ENCODE measurements around the gene PCDHGA8.
A peak's percentile ranks its signal among the peaks of the same experiment; 100 is the strongest.
"Not testable (repeated sequence)": the region's sequence is repeated elsewhere in the genome, so short reads cannot be mapped to it uniquely, and the experiment has no call there.

Gene PCDHGA8

GRCh38 chr5:141382469-141383294 lies 9.8 kb upstream of the PCDHGA8 start, which contains the start of gene PCDHGA7:
PCDHGA7 (plus strand) TSS chr5:141382742; CDS start chr5:141382900, 158 bp downstream.
- H3K4me3 ChIP-seq (ENCODE audit: low read length), result no peak within 1 kb of the TSS
- H3K36me3 ChIP-seq (ENCODE audit: insufficient read depth, low read length), result no peaks in the 10 kb centered on the region
- H2AFZ ChIP-seq (ENCODE audit: low read depth, low read length), result no peak within 1 kb of the TSS
- H3K27me3 ChIP-seq (ENCODE audit: insufficient read depth, low read length), result no peaks in the 10 kb centered on the region
- H3K9me3 ChIP-seq (ENCODE audit: low read length), result peaks cover 16% of the 10 kb centered on the region
- H3K4me1 ChIP-seq (ENCODE audit: insufficient read depth, low read length), result no peaks in the 10 kb centered on the region

DNA sequence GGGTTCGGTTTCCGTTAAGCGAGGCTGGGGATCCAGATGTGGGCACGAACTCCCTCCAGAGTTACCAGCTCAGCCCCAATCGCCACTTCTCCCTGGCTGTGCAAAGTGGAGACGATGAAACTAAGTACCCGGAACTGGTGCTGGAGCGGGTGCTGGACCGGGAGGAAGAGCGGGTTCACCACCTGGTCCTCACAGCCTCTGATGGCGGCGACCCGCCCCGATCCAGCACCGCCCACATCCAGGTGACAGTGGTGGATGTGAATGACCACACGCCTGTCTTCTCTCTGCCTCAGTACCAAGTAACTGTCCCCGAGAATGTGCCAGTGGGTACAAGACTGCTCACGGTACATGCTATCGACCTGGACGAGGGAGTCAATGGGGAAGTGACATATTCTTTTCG lies 9.1 kb upstream of the PCDHGA8 start:
- no peaks in the 10 kb centered on the region for H3K27me3 ChIP-seq (ENCODE audit: insufficient read depth, low read length)
- H2AFZ ChIP-seq (ENCODE audit: low read depth, low read length), result no peak overlapping the region
- no peak overlapping the region for H3K4me3 ChIP-seq (ENCODE audit: low read length)
- no peaks in the 10 kb centered on the region for H3K36me3 ChIP-seq (ENCODE audit: insufficient read depth, low read length)
- no peaks in the 10 kb centered on the region for H3K4me1 ChIP-seq (ENCODE audit: insufficient read depth, low read length)
- peaks cover 17% of the 10 kb centered on the region for H3K9me3 ChIP-seq (ENCODE audit: low read length)

DNA sequence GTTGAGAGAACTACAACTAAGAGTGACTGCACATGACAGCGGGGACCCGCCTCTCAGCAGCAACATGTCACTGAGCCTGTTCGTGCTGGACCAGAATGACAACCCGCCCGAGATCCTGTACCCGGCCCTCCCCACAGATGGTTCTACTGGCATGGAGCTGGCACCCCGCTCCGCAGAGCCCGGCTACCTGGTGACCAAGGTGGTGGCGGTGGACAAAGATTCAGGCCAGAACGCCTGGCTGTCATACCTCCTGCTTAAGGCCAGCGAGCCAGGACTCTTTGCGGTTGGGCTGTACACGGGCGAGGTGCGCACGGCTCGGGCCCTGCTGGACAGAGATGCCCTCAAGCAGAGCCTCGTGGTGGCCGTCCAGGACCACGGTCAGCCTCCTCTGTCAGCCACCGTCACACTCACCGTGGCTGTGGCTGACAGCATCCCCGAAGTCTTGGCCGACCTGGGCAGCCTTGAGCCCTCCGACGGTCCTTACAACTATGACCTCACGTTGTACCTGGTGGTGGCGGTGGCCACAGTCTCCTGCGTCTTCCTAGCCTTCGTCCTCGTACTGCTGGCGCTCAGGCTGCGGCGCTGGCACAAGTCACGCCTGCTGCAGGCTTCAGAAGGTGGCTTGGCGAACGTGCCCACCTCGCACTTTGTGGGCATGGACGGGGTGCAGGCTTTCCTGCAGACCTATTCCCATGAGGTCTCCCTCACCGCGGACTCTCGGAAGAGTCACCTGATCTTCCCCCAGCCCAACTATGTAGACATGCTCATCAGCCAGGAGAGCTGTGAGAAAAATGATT lies 7.8 kb upstream of the PCDHGA8 start:
- Histone ChIP-seq H2AFZ (ENCODE audit: low read depth, low read length) (no peak overlapping the region), H3K36me3 (ENCODE audit: insufficient read depth, low read length) (no peaks in the 10 kb centered on the region), H3K9me3 (ENCODE audit: low read length) (peaks cover 28% of the 10 kb centered on the region), H3K4me1 (ENCODE audit: insufficient read depth, low read length) (no peaks in the 10 kb centered on the region), H3K27me3 (ENCODE audit: insufficient read depth, low read length) (no peaks in the 10 kb centered on the region), H3K4me3 (ENCODE audit: low read length) (no peak overlapping the region)

GRCh38 chr5:141387557-141388311 lies 4.7 kb upstream of the PCDHGA8 start, which contains the start of gene PCDHGB4:
PCDHGB4 (plus strand) TSS chr5:141387698; CDS start chr5:141387885, 187 bp downstream.
- H3K27me3 ChIP-seq (ENCODE audit: insufficient read depth, low read length); H2AFZ ChIP-seq (ENCODE audit: low read depth, low read length); H3K36me3 ChIP-seq (ENCODE audit: insufficient read depth, low read length); H3K4me1 ChIP-seq (ENCODE audit: insufficient read depth, low read length): not testable (repeated sequence)
- H3K9me3 ChIP-seq (ENCODE audit: low read length), result peaks cover 37% of the 10 kb centered on the region
- peak within 1 kb of the TSS; percentile 48 for H3K4me3 ChIP-seq (ENCODE audit: low read length)

DNA sequence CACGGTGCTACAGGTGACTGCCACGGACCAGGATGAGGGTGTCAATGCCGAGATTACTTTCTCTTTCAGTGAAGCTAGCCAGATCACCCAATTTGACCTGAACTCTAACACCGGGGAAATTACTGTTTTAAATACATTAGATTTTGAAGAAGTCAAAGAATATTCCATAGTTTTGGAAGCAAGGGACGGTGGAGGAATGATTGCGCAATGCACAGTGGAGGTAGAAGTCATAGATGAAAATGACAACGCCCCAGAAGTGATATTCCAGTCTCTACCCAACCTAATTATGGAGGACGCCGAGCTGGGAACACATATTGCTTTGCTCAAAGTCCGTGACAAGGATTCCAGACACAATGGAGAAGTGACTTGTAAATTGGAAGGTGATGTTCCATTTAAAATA lies 3.8 kb upstream of the PCDHGA8 start:
- Histone ChIP-seq H3K36me3 (ENCODE audit: insufficient read depth, low read length) (peaks cover 9% of the 10 kb centered on the region), H3K4me1 (ENCODE audit: insufficient read depth, low read length) (no peaks in the 10 kb centered on the region), H2AFZ (ENCODE audit: low read depth, low read length) (no peak overlapping the region), H3K9me3 (ENCODE audit: low read length) (peaks cover 39% of the 10 kb centered on the region), H3K27me3 (ENCODE audit: insufficient read depth, low read length) (no peaks in the 10 kb centered on the region), H3K4me3 (ENCODE audit: low read length) (no peak overlapping the region)

- Histone ChIP-seq H2AFZ (ENCODE audit: low read depth, low read length) (no peak overlapping the region), H3K4me1 (ENCODE audit: insufficient read depth, low read length) (no peaks in the 10 kb centered on the region), H3K9me3 (ENCODE audit: low read length) (peaks cover 43% of the 10 kb centered on the region), H3K4me3 (ENCODE audit: low read length) (no peak overlapping the region), H3K27me3 (ENCODE audit: insufficient read depth, low read length) (no peaks in the 10 kb centered on the region), H3K36me3 (ENCODE audit: insufficient read depth, low read length) (peaks cover 10% of the 10 kb centered on the region)
These were observed 3.0 kb upstream of the PCDHGA8 start for GRCh38 chr5:141389153-141390042.

GRCh38 chr5:141393267-141393666 lies 834 bp downstream of the PCDHGA8 start:
- no peak overlapping the region for H3K4me3 ChIP-seq (ENCODE audit: low read length)
- peaks cover 43% of the 10 kb centered on the region for H3K9me3 ChIP-seq (ENCODE audit: low read length)
- no peaks in the 10 kb centered on the region for H3K27me3 ChIP-seq (ENCODE audit: insufficient read depth, low read length)
- peaks cover 10% of the 10 kb centered on the region for H3K36me3 ChIP-seq (ENCODE audit: insufficient read depth, low read length)
- no peaks in the 10 kb centered on the region for H3K4me1 ChIP-seq (ENCODE audit: insufficient read depth, low read length)
- no peak overlapping the region for H2AFZ ChIP-seq (ENCODE audit: low read depth, low read length)

DNA sequence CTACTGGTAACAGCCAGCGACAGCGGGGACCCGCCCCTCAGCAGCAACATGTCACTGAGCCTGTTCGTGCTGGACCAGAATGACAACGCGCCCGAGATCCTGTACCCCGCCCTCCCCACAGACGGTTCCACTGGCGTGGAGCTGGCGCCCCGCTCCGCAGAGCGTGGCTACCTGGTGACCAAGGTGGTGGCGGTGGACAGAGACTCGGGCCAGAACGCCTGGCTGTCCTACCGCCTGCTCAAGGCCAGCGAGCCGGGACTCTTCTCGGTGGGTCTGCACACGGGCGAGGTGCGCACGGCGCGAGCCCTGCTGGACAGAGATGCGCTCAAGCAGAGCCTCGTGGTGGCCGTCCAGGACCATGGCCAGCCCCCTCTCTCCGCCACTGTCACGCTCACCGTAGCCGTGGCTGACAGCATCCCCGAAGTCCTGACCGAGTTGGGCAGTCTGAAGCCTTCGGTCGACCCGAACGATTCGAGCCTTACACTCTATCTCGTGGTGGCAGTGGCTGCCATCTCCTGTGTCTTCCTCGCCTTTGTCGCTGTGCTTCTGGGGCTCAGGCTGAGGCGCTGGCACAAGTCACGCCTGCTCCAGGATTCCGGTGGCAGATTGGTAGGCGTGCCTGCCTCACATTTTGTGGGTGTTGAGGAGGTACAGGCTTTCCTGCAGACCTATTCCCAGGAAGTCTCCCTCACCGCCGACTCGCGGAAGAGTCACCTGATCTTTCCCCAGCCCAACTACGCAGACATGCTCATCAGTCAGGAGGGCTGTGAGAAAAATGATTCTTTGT lies 2.2 kb downstream of the PCDHGA8 start:
- not testable (repeated sequence) for H3K4me1 ChIP-seq (ENCODE audit: insufficient read depth, low read length); H2AFZ ChIP-seq (ENCODE audit: low read depth, low read length); H3K4me3 ChIP-seq (ENCODE audit: low read length); H3K27me3 ChIP-seq (ENCODE audit: insufficient read depth, low read length); H3K36me3 ChIP-seq (ENCODE audit: insufficient read depth, low read length)
- H3K9me3 ChIP-seq (ENCODE audit: low read length), result peaks cover 39% of the 10 kb centered on the region

DNA sequence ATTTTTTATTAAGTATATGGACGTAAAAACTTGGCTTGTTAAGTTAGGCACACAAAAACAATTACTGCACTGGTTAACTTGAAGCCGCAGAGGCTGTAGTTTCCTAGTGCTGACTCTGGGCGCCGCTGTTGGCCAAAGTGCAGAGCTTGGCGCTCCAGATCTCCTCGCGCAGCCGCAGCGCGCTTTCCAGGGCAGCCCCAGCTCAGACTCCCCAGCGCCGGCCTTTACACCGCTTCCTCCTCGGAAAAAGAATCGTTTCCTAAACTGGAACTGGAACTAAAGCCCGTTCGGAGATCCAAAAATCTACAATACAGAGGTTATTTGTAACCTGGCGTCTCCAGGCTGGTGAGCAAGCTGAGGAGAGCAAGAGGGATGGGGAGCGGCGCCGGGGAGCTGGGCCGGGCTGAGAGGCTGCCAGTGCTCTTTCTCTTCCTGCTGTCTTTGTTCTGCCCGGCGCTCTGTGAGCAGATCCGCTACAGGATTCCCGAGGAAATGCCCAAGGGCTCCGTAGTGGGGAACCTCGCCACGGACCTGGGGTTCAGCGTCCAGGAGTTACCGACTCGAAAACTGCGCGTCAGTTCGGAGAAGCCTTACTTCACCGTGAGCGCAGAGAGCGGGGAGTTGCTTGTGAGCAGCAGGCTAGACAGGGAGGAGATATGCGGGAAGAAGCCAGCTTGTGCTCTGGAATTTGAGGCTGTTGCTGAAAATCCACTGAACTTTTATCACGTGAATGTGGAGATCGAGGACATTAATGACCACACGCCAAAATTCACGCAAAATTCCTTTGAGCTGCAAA lies 5.5 kb downstream of the PCDHGA8 start, which contains the start of gene PCDHGB5:
Gene PCDHGB5, plus strand, starts transcription at position 192 of the 796 bp plus-strand sequence. Its CDS starts 181 bp downstream, at position 373.
- not testable (repeated sequence) for H3K36me3 ChIP-seq (ENCODE audit: insufficient read depth, low read length); H2AFZ ChIP-seq (ENCODE audit: low read depth, low read length); H3K4me3 ChIP-seq (ENCODE audit: low read length); H3K4me1 ChIP-seq (ENCODE audit: insufficient read depth, low read length); H3K27me3 ChIP-seq (ENCODE audit: insufficient read depth, low read length)
- H3K9me3 ChIP-seq (ENCODE audit: low read length), result peaks cover 34% of the 10 kb centered on the region

GRCh38 chr5:141398608-141399007 lies 6.2 kb downstream of the PCDHGA8 start:
- H3K4me3 ChIP-seq (ENCODE audit: low read length), result no peak overlapping the region
- H2AFZ ChIP-seq (ENCODE audit: low read depth, low read length), result no peak overlapping the region
- H3K27me3 ChIP-seq (ENCODE audit: insufficient read depth, low read length), result no peaks in the 10 kb centered on the region
- H3K4me1 ChIP-seq (ENCODE audit: insufficient read depth, low read length), result no peaks in the 10 kb centered on the region
- peaks cover 1% of the 10 kb centered on the region for H3K36me3 ChIP-seq (ENCODE audit: insufficient read depth, low read length)
- H3K9me3 ChIP-seq (ENCODE audit: low read length), result peaks cover 33% of the 10 kb centered on the region

All from neuron (in vitro differentiated cells).